ENCODE results near the gene B9D1. TPM values are rescaled to one million over a fixed set of nuclear protein-coding genes. Genes with fewer than 3 reads are reported as not detected.

B9D1 gene
- total and polyA plus RNA-seq, 2 of the 13 experiments (the other 11 are each of a cell fraction or from before 2014, with no cell fraction given): 27.7 to 31.1 TPM

DNA sequence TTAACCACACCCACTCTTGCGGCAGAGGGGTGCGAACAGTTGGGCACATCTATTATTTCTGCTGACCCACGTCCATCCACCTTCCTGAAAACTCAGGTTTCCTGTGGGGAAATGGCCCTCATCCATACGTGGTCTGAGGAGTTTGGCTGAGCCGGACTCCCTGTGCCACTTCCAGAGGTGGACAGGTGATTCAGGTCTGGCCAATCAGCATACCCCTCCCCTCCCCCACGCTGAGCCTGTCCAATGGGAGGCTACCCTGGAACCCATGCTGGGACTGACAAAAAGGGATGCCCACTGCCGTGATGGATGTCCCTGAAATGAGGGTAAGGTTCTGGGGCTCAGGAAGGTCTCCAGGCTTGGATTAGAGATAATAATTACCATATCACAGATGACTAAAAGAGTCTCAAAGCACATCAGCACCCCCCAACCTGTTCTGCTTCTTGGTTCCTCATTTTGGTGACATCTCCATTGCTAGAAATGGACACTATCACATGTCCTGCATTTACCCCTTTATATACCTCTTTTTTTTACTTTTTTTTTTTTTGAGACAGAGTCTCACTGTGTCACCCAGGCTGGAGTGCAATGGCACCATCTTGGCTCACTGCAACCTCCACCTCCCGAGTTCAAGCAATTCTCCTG is 10.5 kb upstream of the B9D1 start (continued):
- no peak for TF ChIP-seq SATB2 (CRISPR knock-in tag; IDR thresholded peaks at IDR 0.05)
- no peak for TF ChIP-seq ZFP41 (CRISPR knock-in tag; IDR thresholded peaks at IDR 0.05; ENCODE audit: borderline replicate concordance)
- TF ChIP-seq MLLT10 (CRISPR knock-in tag; IDR thresholded peaks at IDR 0.05): no peak
- no peak for TF ChIP-seq REL (CRISPR knock-in tag; conservative IDR thresholded peaks at IDR 0.05)
- TF ChIP-seq PHF21A (CRISPR knock-in tag; IDR thresholded peaks at IDR 0.05): no peak
- no peak for TF ChIP-seq WIZ (CRISPR knock-in tag; IDR thresholded peaks at IDR 0.05)
- TF ChIP-seq, protein P1, sequence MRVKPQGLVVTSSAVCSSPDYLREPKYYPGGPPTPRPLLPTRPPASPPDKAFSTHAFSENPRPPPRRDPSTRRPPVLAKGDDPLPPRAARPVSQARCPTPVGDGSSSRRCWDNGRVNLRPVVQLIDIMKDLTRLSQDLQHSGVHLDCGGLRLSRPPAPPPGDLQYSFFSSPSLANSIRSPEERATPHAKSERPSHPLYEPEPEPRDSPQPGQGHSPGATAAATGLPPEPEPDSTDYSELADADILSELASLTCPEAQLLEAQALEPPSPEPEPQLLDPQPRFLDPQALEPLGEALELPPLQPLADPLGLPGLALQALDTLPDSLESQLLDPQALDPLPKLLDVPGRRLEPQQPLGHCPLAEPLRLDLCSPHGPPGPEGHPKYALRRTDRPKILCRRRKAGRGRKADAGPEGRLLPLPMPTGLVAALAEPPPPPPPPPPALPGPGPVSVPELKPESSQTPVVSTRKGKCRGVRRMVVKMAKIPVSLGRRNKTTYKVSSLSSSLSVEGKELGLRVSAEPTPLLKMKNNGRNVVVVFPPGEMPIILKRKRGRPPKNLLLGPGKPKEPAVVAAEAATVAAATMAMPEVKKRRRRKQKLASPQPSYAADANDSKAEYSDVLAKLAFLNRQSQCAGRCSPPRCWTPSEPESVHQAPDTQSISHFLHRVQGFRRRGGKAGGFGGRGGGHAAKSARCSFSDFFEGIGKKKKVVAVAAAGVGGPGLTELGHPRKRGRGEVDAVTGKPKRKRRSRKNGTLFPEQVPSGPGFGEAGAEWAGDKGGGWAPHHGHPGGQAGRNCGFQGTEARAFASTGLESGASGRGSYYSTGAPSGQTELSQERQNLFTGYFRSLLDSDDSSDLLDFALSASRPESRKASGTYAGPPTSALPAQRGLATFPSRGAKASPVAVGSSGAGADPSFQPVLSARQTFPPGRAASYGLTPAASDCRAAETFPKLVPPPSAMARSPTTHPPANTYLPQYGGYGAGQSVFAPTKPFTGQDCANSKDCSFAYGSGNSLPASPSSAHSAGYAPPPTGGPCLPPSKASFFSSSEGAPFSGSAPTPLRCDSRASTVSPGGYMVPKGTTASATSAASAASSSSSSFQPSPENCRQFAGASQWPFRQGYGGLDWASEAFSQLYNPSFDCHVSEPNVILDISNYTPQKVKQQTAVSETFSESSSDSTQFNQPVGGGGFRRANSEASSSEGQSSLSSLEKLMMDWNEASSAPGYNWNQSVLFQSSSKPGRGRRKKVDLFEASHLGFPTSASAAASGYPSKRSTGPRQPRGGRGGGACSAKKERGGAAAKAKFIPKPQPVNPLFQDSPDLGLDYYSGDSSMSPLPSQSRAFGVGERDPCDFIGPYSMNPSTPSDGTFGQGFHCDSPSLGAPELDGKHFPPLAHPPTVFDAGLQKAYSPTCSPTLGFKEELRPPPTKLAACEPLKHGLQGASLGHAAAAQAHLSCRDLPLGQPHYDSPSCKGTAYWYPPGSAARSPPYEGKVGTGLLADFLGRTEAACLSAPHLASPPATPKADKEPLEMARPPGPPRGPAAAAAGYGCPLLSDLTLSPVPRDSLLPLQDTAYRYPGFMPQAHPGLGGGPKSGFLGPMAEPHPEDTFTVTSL (CRISPR knock-in tag; IDR thresholded peaks at IDR 0.05; ENCODE audit: borderline replicate concordance): no peak
- TF ChIP-seq, protein P2, sequence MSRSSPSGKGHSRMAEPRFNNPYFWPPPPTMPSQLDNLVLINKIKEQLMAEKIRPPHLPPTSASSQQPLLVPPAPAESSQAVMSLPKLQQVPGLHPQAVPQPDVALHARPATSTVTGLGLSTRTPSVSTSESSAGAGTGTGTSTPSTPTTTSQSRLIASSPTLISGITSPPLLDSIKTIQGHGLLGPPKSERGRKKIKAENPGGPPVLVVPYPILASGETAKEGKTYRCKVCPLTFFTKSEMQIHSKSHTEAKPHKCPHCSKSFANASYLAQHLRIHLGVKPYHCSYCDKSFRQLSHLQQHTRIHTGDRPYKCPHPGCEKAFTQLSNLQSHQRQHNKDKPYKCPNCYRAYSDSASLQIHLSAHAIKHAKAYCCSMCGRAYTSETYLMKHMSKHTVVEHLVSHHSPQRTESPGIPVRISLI (CRISPR knock-in tag; IDR thresholded peaks at IDR 0.05; ENCODE audit: borderline replicate concordance): no peak
- no peak for TF ChIP-seq CCDC6 (CRISPR knock-in tag; IDR thresholded peaks at IDR 0.05)
- TF ChIP-seq, protein P3, sequence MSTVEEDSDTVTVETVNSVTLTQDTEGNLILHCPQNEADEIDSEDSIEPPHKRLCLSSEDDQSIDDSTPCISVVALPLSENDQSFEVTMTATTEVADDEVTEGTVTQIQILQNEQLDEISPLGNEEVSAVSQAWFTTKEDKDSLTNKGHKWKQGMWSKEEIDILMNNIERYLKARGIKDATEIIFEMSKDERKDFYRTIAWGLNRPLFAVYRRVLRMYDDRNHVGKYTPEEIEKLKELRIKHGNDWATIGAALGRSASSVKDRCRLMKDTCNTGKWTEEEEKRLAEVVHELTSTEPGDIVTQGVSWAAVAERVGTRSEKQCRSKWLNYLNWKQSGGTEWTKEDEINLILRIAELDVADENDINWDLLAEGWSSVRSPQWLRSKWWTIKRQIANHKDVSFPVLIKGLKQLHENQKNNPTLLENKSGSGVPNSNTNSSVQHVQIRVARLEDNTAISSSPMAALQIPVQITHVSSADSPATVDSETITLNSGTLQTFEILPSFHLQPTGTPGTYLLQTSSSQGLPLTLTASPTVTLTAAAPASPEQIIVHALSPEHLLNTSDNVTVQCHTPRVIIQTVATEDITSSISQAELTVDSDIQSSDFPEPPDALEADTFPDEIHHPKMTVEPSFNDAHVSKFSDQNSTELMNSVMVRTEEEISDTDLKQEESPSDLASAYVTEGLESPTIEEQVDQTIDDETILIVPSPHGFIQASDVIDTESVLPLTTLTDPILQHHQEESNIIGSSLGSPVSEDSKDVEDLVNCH (CRISPR knock-in tag; IDR thresholded peaks at IDR 0.05): no peak
- no peak for TF ChIP-seq ETV6 (CRISPR knock-in tag; conservative IDR thresholded peaks at IDR 0.05)
